ENCODE results near the gene CCDC9B.

Gene CCDC9B

DNA sequence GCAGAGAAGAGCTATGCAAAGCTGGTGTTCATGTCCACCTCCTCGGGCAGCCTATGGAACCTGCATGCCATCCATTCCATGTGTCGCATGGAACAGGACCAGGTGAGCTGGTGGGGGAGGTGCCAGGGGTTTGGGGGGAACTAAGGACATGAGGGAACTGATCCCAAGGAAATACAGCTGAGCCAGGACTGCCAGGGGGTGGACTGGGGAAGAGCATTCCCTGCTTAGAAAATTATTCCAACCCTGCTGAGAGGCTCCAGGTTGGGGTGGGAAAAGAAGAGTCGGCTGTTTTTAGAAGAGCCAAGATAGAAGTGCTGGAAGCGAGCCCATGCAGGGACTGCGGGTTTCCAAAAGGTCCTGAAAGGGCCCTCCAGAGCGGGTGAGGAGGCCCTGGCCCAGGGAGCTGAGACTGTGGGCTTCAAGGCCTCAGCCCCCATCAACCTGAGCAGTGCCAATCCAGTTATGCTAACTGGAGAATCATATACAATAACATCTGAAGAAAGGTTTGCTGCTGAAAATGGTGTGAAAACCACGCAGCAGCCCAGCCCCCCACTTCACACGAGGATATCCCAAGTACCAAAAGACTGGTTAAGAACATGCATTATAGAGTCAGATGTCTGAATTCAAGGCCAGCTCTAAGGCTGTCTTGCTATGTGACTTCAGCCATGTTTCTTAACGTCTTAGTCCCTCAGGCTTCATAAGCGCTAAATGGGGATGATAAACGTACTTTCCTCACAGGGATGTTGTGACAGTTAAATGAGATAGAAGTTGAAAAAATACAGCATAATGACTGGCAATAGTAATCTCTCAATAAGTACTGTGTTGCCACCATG lies 25.1 kb upstream of the CCDC9B start:
- no peak for DNase-seq (ENCODE audit: low read depth)

DNA sequence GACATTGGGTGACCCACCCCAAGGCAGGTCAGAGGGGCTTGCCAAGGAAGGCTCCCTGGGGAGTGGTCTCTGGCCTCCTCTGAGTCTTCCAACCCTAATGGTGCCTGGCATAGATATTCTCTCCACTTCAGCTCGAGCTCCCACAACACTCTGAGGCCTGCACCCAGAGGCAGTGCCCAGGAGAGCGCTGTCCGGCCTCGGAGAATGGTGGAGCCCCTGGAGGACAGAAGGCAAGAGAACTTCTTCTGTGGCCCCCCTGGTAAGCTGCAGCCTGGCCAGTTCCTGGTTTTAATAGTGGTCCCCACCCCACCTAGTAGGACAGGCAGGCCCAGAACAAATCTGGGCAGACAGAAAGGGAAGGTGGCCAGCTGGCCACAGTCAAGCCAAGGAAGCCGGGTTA lies 24.3 kb upstream of the CCDC9B start:
- DNase-seq (ENCODE audit: low read depth) = no peak

DNA sequence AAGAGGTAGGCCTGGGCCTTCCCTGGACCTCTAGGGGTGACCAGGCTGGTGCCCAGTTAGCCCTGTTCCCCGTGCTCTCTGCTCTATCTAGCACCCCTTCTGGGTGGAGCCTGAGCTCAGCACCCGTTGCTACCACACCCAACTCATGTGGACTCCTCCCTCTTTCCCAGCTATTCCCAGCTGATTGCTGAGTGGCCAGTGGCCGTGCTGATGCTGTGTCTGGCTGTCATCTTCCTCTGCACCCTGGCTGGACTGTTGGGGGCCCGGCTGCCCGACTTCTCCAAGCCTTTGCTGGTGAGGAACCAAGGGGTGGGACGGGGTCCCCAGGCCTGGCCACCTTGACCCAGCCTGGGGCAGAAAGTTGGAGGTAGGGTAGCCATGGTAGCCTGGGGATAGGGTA lies 23.5 kb upstream of the CCDC9B start:
- DNase-seq (ENCODE audit: low read depth) = no peak

- DNase-seq (ENCODE audit: low read depth) = no peak
These were observed 22.9 kb upstream of the CCDC9B start for GRCh38 chr15:40363611-40364010.

DNA sequence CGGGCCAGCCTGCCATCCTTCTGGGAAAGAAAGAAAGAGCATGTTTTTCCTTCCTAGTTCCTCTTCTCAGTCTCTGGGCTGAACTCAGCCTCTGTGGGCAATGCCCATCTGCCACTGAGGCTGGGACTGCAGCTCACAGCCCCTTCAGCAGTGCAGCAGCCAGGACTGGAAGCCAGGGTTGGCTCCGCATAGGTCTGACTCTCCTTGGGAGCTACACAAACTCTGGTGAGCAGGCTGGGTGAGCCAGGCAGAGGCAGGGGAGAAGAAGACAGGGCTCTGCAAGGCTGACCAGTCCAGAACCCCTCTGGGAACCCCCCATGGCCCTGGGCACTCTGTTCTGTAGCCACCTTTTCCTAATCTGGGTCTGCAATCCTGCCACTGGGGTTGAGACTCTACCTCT lies 20.9 kb upstream of the CCDC9B start:
- no peak for DNase-seq (ENCODE audit: low read depth)

DNA sequence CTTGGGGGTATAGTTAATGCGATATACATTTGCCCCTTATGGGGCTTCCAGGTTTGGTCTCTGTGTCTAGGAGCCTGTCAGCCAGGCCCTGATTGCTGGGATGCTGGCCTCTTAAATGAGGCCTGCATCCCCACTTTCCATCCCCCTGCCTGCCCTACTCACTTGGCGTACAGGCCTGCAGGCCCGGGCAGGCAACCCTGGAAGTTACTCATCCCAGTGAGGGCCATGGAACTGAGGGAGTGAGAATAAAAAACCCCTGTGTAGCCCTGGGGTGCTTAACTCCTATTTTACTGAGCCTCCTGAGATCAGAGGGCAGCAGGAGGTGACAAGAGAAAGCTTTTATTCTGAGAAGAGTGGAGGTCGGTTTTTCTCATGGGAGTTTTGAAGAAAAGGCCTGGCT lies 19.3 kb upstream of the CCDC9B start:
- DNase-seq (ENCODE audit: low read depth) = no peak

DNA sequence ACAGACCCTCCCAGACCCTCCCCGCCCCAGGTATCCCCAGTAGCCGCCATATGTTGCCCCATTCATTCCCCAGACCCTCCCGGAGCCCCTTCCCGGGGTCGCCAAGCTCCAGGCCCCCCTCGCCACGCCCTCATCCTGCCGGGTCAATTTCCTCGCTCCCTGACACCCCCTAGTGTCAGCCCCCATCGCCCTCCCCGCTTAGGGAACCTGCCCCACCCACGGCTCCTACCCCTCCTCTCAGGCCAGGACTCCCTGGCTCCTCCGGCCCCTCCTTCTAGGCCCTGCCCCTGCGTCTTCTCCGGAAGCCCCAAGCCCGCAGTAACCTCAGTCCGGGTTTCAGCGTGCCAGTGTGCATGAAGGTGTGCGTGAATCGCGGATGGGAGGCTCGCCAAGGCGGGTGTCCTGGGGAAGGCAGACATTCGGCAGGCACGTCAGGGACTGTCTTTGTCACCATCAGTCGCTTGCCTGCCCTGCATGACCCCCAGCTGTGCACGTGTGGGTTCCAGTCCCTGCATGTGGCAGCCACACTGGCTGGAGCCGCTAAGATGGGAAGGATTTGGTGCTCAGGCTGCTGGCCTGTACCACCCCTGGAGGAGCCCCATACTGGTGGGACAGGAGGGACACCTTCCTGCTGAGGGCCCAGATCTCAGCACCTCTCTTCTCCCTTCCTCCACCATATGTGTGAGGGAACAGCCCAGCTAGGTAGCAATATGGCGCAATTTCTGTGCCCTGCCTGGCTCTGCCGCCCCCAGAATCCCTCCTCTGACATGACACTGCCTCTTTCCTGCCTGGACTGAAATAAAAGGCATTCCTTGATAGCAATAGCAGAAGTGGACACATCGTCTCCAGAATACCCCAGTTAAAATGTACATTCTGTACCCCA lies 18.0 kb upstream of the CCDC9B start:
- DNase-seq (ENCODE audit: low read depth) = no peak

- no peak for DNase-seq (ENCODE audit: low read depth)
These were observed 17.2 kb upstream of the CCDC9B start, which contains the start of gene DISP2 for GRCh38 chr15:40357723-40358470. DISP2 (plus strand) TSS chr15:40358219; CDS start chr15:40358322, 103 bp downstream.

DNA sequence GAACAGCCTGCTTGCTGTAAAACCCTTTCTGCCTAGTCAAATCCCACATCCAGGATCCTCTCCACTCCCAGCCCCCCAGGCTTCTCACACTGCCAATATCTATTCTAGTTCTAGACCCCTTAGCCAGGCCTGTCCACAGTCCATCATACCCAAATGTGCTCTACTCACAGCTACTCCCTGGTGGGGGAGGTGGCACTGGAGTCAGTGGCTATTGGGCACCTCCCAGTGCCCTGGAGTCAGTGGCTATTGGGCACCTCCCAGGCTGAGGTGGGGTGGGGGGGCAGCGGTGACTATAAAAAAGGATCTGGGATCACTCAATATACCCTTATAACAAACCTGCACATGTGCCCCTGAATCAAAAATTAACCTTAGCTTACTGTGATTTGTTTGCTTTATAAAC lies 16.5 kb upstream of the CCDC9B start:
- DNase-seq (ENCODE audit: low read depth) = no peak

DNA sequence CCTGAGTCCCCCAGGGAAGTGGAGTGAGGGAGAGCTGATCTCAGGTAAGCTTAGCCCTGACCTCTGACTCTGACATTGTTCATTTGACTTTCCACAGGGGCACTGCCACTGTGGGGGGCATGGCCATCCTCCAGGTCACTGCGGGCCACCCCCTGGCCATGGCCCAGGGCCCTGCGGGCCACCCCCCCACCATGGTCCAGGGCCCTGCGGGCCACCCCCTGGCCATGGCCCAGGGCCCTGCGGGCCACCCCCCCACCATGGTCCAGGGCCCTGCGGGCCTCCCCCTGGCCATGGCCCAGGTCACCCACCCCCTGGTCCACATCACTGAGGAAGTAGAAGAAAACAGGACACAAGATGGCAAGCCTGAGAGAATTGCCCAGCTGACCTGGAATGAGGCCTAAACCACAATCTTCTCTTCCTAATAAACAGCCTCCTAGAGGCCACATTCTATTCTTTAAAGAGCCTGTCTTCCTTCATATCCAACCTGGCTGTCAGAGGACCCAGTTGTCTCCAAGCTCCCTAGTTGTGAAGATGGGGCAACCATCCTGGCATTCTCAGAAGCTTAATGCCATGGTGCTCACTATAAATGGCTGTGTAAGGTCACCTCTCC lies 15.3 kb upstream of the CCDC9B start:
- no peak for DNase-seq (ENCODE audit: low read depth)

GRCh38 chr15:40354408-40355171 lies 13.9 kb upstream of the CCDC9B start:
- no peak for DNase-seq (ENCODE audit: low read depth)

- DNase-seq (ENCODE audit: low read depth) = no peak
These were observed 13.0 kb upstream of the CCDC9B start for GRCh38 chr15:40353697-40354096.

- DNase-seq (ENCODE audit: low read depth) = no peak
These were observed 11.7 kb upstream of the CCDC9B start for GRCh38 chr15:40352281-40352901.

GRCh38 chr15:40349163-40349562 lies 8.4 kb upstream of the CCDC9B start:
- no peak for DNase-seq (ENCODE audit: low read depth)

- DNase-seq (ENCODE audit: low read depth) = no peak
These were observed 7.7 kb upstream of the CCDC9B start for GRCh38 chr15:40348474-40348870.

DNA sequence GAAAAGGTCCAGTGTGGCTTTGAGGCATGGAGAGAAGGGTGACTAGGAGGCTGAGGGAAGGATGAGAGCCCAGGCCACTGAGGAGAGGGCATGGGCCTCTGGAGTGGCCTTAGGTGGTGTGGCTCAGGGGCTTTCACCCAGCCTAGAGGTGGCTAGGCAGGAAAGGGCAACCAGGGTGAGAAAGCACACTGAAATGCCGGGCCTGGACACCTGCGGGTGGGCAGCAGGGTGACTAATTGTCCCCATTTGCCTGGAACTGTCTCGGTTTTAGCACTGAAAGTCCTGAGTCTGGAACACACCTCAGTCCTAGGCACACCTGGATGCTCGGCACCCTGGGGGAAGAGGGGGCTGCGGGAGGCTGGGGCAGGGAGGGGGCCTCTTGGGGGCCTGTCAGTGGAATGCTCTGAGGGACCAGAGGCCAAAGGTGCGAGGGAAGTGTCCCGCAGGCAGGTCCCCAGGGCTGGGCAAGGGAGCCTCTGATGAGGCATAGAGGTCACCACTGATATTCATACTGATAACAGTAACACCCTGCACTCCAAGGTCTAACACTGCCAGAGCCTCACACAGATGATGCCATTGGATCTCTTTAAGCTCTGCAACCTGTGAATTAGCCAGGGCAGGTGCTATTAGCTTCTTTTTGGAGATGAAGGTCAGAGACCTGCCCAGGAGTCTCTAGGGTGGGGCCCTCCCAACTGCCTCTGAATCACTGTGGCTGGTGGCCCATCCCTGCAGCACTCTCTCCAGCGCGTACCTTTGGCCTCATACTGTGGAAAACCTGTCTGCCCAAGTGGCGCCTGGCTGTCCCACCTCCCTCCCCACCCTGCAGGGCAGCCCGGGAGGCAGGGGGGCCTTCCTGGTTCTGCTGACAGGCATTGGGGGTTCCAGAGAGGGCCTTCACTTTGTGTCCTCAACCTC lies 7.1 kb upstream of the CCDC9B start:
- no peak for DNase-seq (ENCODE audit: low read depth)

DNA sequence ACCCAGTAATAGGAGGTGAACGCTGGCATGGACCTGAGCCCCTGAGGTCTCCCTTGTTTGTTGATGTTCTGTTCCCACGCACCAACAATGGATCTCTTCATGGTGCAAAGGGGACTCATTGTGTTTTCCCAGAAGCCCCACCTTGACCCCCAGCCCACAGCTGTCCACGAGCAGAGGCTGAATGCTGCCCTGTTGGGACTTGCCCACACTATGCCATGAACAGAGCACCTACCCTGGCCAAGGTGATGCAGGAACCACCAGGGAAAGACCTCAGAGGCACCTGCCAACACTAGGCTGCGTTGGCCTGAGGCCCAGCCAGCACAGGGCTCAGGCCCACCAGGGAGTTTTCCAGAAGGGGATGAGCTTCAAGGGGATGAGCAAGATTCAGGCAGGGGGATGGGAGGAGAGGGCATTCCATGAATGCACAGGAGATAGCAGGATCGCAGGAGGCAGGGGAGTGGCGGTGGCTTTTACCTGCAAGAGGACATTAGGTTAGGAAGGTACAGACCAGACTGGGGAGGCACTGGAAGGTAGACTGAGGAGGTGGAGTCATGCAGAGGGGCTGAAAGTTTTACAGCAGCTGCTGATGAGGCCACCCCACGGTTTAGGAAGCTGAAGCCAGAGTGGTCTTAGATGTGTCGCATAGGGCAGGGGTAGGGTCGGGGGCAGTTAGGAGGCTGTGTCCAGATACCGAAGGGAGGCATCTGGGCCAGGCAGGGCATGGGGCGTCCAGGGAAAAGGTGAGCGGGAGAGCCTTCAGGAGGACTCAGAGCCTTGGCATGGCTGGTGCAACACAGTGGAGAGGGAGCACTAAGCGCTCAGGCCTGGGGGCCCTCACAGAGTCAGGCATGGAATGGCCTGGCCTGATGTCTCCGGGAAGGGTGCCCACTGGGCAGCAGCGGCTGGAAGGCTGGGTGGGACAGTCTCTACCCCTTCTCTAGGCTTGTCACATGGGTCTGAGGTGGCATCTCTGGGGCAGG lies 6.1 kb upstream of the CCDC9B start:
- DNase-seq (ENCODE audit: low read depth) = no peak

- no peak for DNase-seq (ENCODE audit: low read depth)
These were observed 5.3 kb upstream of the CCDC9B start for GRCh38 chr15:40345867-40346578.
